A549 (cell line): ENCODE data around the gene STAB2. TPM values are rescaled to one million over a fixed set of nuclear protein-coding genes. Genes with fewer than 3 reads are reported as not detected.
A peak's percentile ranks its signal among the peaks of the same experiment; 100 is the strongest.

ENCODE experiments used
- ATAC-seq, 2 experiments: fragments of 200-7000 bp in 1 of 2; fragments of >200 bp in 1 of 2; cut with Nextera tagmentation in 1 of 2; cut with Tn5 transposase in 1 of 2; 3 replicates each; pipeline versions ENCODE4 v1.8.0 to v1.9.1; 2018 to 2020; ENCODE audit warnings: mild to moderate bottlenecking in 1 of 2, moderate library complexity in 1 of 2
- CTCF ChIA-PET: fragments of 300-600 bp; sonication (Branson Sonifier 250); formaldehyde crosslinking; extraction: SDS; loops from one replicate; lab custom pipeline; 2021; ENCODE audit warnings: antibody characterized with exemption, inconsistent platforms; lab: Yijun Ruan, JAX
- POLR2A ChIA-PET: fragments of 350-600 bp; formaldehyde crosslinking; extraction: SDS; loops from one replicate; lab custom pipeline; 2021; ENCODE audit warnings: antibody characterized with exemption, inconsistent platforms; lab: Yijun Ruan, JAX
- DNase-seq, 2 experiments: peaks; one replicate each; pipeline versions ENCODE4 v3.0.0 to v3.0.0-alpha.2; 2011 to 2016; ENCODE audit warnings: low read depth in 1 of 2, low spot score in 1 of 2
- FAIRE-seq: peaks from 2 replicates; lab custom pipeline; 2011; peaks lifted over from hg19 to GRCh38; lab: Jason Lieb, UNC
- H3K27ac ChIP-seq, 2 experiments: fragments of >200 bp; sonication (Bioruptor Twin); formaldehyde crosslinking; 3 replicates each; pipeline ENCODE4 v1.5.1; 2016 to 2017
- H3K4me1 ChIP-seq: fragments of >200 bp; sonication (Bioruptor Twin); formaldehyde crosslinking; 3 replicates; pipeline ENCODE4 v1.6.1; 2016
- H3K4me2 ChIP-seq: fragments of >200 bp; sonication (Bioruptor Twin); formaldehyde crosslinking; 3 replicates; pipeline ENCODE4 v1.6.1; 2016
- H3K4me3 ChIP-seq: fragments of >200 bp; sonication (Bioruptor Twin); formaldehyde crosslinking; 3 replicates; pipeline ENCODE4 v1.5.1; 2016
- H3K9me3 ChIP-seq: fragments of >200 bp; sonication (Bioruptor Twin); formaldehyde crosslinking; 3 replicates; pipeline ENCODE4 v1.6.1; 2016
- BHLHE40 ChIP-seq: IDR thresholded peaks from 2 replicates; pipeline ENCODE4 v1.6.1; 2012; ENCODE audit warnings: low read depth, low read length, inconsistent platforms
- CBX2 ChIP-seq: fragments of 200-600 bp; sonication (generic); IDR thresholded peaks from 2 replicates; pipeline ENCODE4 v1.6.1; 2016; ENCODE audit warnings: low read depth, mild to moderate bottlenecking, borderline replicate concordance
- CEBPB ChIP-seq, 2 experiments: fragments of >200 bp in 1 of 2; sonication (Bioruptor Twin) in 1 of 2; formaldehyde crosslinking in 1 of 2; IDR thresholded peaks; 2 replicates each; pipeline ENCODE4 v1.6.1; 2012 to 2016
- CHD2 ChIP-seq: fragments of 150-350 bp; IDR thresholded peaks from 2 replicates; pipeline ENCODE4 v1.6.1; 2014; ENCODE audit warnings: low read length; ENCODE audit not compliant: partially characterized antibody
- ESRRA ChIP-seq: fragments of 150-350 bp; IDR thresholded peaks from 2 replicates; pipeline ENCODE4 v1.6.1; 2014; ENCODE audit warnings: mild to moderate bottlenecking, low read length, borderline replicate concordance
- FOXS1 ChIP-seq: fragments of 250-450 bp; sonication (Bioruptor Pico); IDR thresholded peaks from 2 replicates; pipeline ENCODE4 v1.5.0; 2020; ENCODE audit warnings: mild to moderate bottlenecking, moderate library complexity
- HDAC2 ChIP-seq: fragments of 200-600 bp; sonication (generic); IDR thresholded peaks from 2 replicates; pipeline ENCODE4 v1.6.1; 2016
- HOXA7 ChIP-seq: fragments of 250-450 bp; sonication (Bioruptor Pico); IDR thresholded peaks from 2 replicates; pipeline ENCODE4 v1.5.0; 2020; ENCODE audit warnings: mild to moderate bottlenecking, moderate library complexity
- HOXB5 ChIP-seq: fragments of 250-450 bp; sonication (Bioruptor Pico); IDR thresholded peaks from 2 replicates; pipeline ENCODE4 v1.5.0; 2020; ENCODE audit warnings: mild to moderate bottlenecking, moderate library complexity
- JUN ChIP-seq, 2 experiments: fragments of >200 bp; sonication (Bioruptor Twin); formaldehyde crosslinking; IDR thresholded peaks; 2 replicates in 1 of 2; 3 replicates in 1 of 2; pipeline ENCODE4 v1.6.1; 2016 to 2017
- JUNB ChIP-seq: fragments of >200 bp; sonication (Bioruptor Twin); formaldehyde crosslinking; IDR thresholded peaks from 2 replicates; pipeline ENCODE4 v1.6.1; 2016
- KDM1A ChIP-seq: fragments of 200-600 bp; sonication (generic); IDR thresholded peaks from 2 replicates; pipeline ENCODE4 v1.6.1; 2016; ENCODE audit warnings: low read depth, mild to moderate bottlenecking
- KDM5A ChIP-seq: fragments of 200-600 bp; sonication (generic); IDR thresholded peaks from 2 replicates; pipeline ENCODE4 v1.6.1; 2016; ENCODE audit warnings: antibody characterized with exemption, mild to moderate bottlenecking
- MAFK ChIP-seq: fragments of 450-650 bp; IDR thresholded peaks from 2 replicates; pipeline ENCODE4 v1.6.1; 2014; ENCODE audit not compliant: partially characterized antibody
- MYC ChIP-seq: IDR thresholded peaks from 2 replicates; pipeline ENCODE4 v1.6.1; 2012; ENCODE audit warnings: mild to moderate bottlenecking, inconsistent platforms, low read length, improper control_type of control experiment, borderline replicate concordance
- NPAS2 ChIP-seq: fragments of 250-450 bp; sonication (Bioruptor Pico); IDR thresholded peaks from 2 replicates; pipeline ENCODE4 v1.8.0; 2022; ENCODE audit warnings: mild to moderate bottlenecking, moderate library complexity, borderline replicate concordance
- NR3C1 ChIP-seq: fragments of >200 bp; sonication (Bioruptor Twin); formaldehyde crosslinking; IDR thresholded peaks from 3 replicates; pipeline ENCODE4 v1.6.1; 2017
- PBX3 ChIP-seq: IDR thresholded peaks from 2 replicates; pipeline ENCODE4 v1.6.1; 2012
- POLR2AphosphoS2 ChIP-seq: conservative IDR thresholded peaks from 2 replicates; pipeline ENCODE4 v1.6.1; 2012; ENCODE audit warnings: low read length, improper control_type of control experiment, inconsistent platforms
- RCOR1 ChIP-seq: fragments of 150-350 bp; IDR thresholded peaks from 2 replicates; pipeline ENCODE4 v1.6.1; 2014; ENCODE audit warnings: antibody characterized with exemption, low read length, low read depth
- RFX5 ChIP-seq: fragments of 450-650 bp; IDR thresholded peaks from 2 replicates; pipeline ENCODE4 v1.7.1; 2014; ENCODE audit warnings: antibody characterized with exemption, mild to moderate bottlenecking, moderate library complexity
- SMC3 ChIP-seq: fragments of >200 bp; sonication (Bioruptor Twin); formaldehyde crosslinking; IDR thresholded peaks from 3 replicates; pipeline ENCODE4 v1.6.1; 2018; ENCODE audit warnings: inconsistent platforms
- SREBF2 ChIP-seq: fragments of 450-650 bp; IDR thresholded peaks from 2 replicates; pipeline ENCODE4 v1.6.1; 2014; ENCODE audit warnings: mild to moderate bottlenecking, moderate library complexity
- TFCP2L1 ChIP-seq: fragments of 250-450 bp; sonication (Bioruptor Pico); IDR thresholded peaks from 2 replicates; pipeline ENCODE4 v1.5.0; 2021; ENCODE audit warnings: mild to moderate bottlenecking
- ZSCAN20 ChIP-seq: fragments of 250-450 bp; sonication (Bioruptor Pico); IDR thresholded peaks from 2 replicates; pipeline ENCODE4 v1.8.0; 2022; ENCODE audit warnings: mild to moderate bottlenecking, moderate library complexity
- WGBS: methylation state at CpG from one replicate; pipeline ENCODE4 v1.1.6; 2017; ENCODE audit errors: missing lambda C conversion rate; 5-methylcytosine and 5-hydroxymethylcytosine counted together
- polyA minus RNA-seq: library from RNA; depleted of rRNA, polyadenylated mRNA; stranded (reverse); fragments of >200 nt; gene quantifications from 2 replicates; pipeline ENCODE4 v1.2.3, GENCODE V29; 2011; rRNA and poly(A)+ RNA removed
- polyA plus RNA-seq, 4 experiments: library from polyadenylated mRNA; depleted of rRNA in 3 of 4; stranded (reverse); fragments of >200 nt; fragmentation: RNase III in 1 of 4; extraction: RNeasy Plus Mini Kit Qiagen cat#74134 plus additional on column Dnase treatment in 1 of 4; gene quantifications; 2 replicates in 3 of 4; 3 replicates in 1 of 4; pipeline ENCODE4 v1.2.3, GENCODE V29; 2011 to 2017

Gene STAB2
- polyA plus RNA-seq (2011; rRNA removed) = not detected in 2 replicates
- polyA plus RNA-seq (2012; cell fraction: cytosol; rRNA removed) = under 0.01 TPM in 1 of 2 replicates, not detected in the other
- 0.01 TPM in 1 of 2 replicates, not detected in the other for polyA plus RNA-seq (2012; cell fraction: nucleus; rRNA removed)
- polyA plus RNA-seq (2017; fragmentation: RNase III; extraction: RNeasy Plus Mini Kit Qiagen cat#74134 plus additional on column Dnase treatment) = not detected in 3 replicates
- polyA minus RNA-seq = not detected in 2 replicates

GRCh38 chr12:103586791-103587370, at the start of gene STAB2:
Gene STAB2 (plus strand): TSS chr12:103587273. CDS start chr12:103587477, 204 bp downstream.
- Histone ChIP-seq H3K27ac (no peak within 1 kb of the TSS), H3K4me3 (no peak within 1 kb of the TSS), H3K4me2 (no peak within 1 kb of the TSS), H3K4me1 (no peaks in the 10 kb centered on the region), H3K9me3 (no peaks in the 10 kb centered on the region)
- no peak for FAIRE-seq
- no peak for DNase-seq
- 54% methylated on average over 9 of the region's 9 CpGs for WGBS
- CTCF ChIA-PET = interaction anchor here (1.0 to 4.3 kb wide), 4 partner anchors 12 to 283 kb away, joined by 3 to 30 read pairs (median 4); no protein-coding TSS in a partner anchor
- POLR2A ChIA-PET = interaction anchor here (1.5 kb wide), 1 partner anchor 12 kb away, joined by 3 read pairs; no protein-coding TSS in a partner anchor
- TF ChIP-seq JUN (IDR thresholded peaks at IDR 0.05) = no peak
- TF ChIP-seq HOXB5 (CRISPR knock-in tag) = no peak
- no peak for TF ChIP-seq NPAS2 (CRISPR knock-in tag)
- no peak for TF ChIP-seq CEBPB (IDR thresholded peaks at IDR 0.05)
- TF ChIP-seq CHD2 = no peak
- TF ChIP-seq HOXA7 (CRISPR knock-in tag) = no peak
- no peak for TF ChIP-seq KDM5A
- no peak for TF ChIP-seq RCOR1
- no peak for TF ChIP-seq KDM1A
- TF ChIP-seq RFX5 = no peak
- 0 out of 6 replicates have a peak, but pooled peaks of 1 of the 2 experiments have one; percentile 39 for ATAC-seq

- no peak; a peak in 1 of 6 replicates for ATAC-seq
Measured at GRCh38 chr12:103538397-103538796, 48.7 kb upstream of the STAB2 start.

GRCh38 chr12:103540319-103540718, 46.8 kb upstream of the STAB2 start:
- ATAC-seq = no peak
- ChIA-PET CTCF (interaction anchor here (1.0 to 1.6 kb wide), 3 partner anchors 8 to 657 kb away, joined by 3 to 6 read pairs (median 4); no protein-coding TSS in a partner anchor), POLR2A (no interaction called here)
- H3K9me3 ChIP-seq = no peaks in the 10 kb centered on the region
- no peak for TF ChIP-seq BHLHE40
- no peak for TF ChIP-seq CEBPB (IDR thresholded peaks at IDR 0.05)
- no peak for TF ChIP-seq POLR2AphosphoS2
- no peak for TF ChIP-seq ZSCAN20 (CRISPR knock-in tag)
- no peak for TF ChIP-seq JUN (IDR thresholded peaks at IDR 0.05)
- no peak for TF ChIP-seq SMC3
- TF ChIP-seq NR3C1 = no peak
- TF ChIP-seq ESRRA = no peak
- TF ChIP-seq PBX3 = no peak
- no peak for TF ChIP-seq HDAC2
- no peak for TF ChIP-seq MAFK
- TF ChIP-seq TFCP2L1 (CRISPR knock-in tag) = no peak
- TF ChIP-seq, all 56 proteins: peak for 0
- Histone ChIP-seq H3K4me2 (no peak overlapping the region), H3K27ac (no peak overlapping the region), H3K4me1 (peaks cover 5% of the 10 kb centered on the region; the same call in 1 of the 3 replicates), H3K4me3 (no peak overlapping the region)
- WGBS = 54% methylated on average over 3 of the region's 3 CpGs
- DNase-seq = no peak
- no peak for FAIRE-seq

More at GRCh38 chr12:103538397-103538796, 48.7 kb upstream of the STAB2 start:
- Histone ChIP-seq H3K4me2 (peak overlapping the region; percentile 6; the same call in 1 of the 3 replicates), H3K4me1 (peaks cover 5% of the 10 kb centered on the region; the same call in 1 of the 3 replicates), H3K27ac (peak overlapping the region in 1 of 2 experiments; percentile 0; a peak in 1 of 6 replicates), H3K9me3 (no peaks in the 10 kb centered on the region), H3K4me3 (no peak overlapping the region)
- FAIRE-seq = peak; percentile 46
- TF ChIP-seq JUNB (no peak), SREBF2 (no peak), CBX2 (no peak), MYC (no peak), FOXS1 (no peak)
- DNase-seq = no peak
- ChIA-PET POLR2A (no interaction called here), CTCF (interaction anchor here (2.5 to 5.6 kb wide), 2 partner anchors 10 to 655 kb away, joined by 7 to 45 read pairs; no protein-coding TSS in a partner anchor)
- 9% methylated on average over 1 of the region's 1 CpG for WGBS
